ENCODE measurements around the gene RGS16. TPM values are rescaled to one million over a fixed set of nuclear protein-coding genes. Genes with fewer than 3 reads are reported as not detected.

Gene RGS16
- total and polyA plus RNA-seq, 9 of the 15 experiments (the other 6 are each of a cell fraction or from before 2014, with no cell fraction given) = 0.07 to 0.55 (median 0.36) TPM

DNA sequence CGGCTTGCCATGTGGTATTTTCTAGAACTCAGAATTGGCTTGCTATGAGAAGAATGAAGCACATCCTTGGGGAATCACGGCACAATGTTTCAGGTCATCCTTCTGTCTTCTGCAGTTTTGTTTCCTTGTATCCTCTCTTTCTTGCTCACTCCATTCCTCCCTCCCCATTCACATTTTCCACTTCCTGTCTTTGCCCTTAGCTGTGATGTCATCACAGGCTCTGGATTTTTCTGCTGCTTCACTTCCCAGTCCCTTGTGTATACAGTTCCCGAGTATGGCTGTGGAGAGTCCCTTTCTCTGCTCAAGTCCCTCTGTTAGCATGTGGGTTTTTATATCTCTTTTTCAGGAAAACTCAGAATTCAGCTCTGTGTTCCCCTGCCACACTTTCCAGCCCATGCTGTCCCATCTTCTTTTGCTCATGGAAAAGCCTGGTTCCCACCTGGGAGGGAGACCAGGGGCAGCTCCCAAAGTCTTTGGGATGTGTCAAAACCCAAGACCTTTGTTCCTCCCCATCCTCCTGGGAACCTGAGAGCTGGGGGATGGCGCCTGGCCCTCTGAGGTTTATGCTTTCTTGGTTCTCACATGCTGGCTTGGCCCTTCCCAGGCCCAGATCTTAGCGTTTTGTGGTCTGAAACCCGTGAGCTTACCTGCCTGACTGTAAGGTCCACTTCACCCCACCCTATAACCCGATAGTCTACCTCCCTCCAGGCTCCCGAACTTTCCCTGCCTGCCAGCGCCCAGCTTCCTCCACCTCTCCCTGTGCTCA is 4.8 kb upstream of the RGS16 start (continued):
- TF ChIP-seq, protein P1, sequence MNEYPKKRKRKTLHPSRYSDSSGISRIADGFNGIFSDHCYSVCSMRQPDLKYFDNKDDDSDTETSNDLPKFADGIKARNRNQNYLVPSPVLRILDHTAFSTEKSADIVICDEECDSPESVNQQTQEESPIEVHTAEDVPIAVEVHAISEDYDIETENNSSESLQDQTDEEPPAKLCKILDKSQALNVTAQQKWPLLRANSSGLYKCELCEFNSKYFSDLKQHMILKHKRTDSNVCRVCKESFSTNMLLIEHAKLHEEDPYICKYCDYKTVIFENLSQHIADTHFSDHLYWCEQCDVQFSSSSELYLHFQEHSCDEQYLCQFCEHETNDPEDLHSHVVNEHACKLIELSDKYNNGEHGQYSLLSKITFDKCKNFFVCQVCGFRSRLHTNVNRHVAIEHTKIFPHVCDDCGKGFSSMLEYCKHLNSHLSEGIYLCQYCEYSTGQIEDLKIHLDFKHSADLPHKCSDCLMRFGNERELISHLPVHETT (CRISPR knock-in tag; conservative IDR thresholded peaks at IDR 0.05 in 1 of 2, IDR thresholded peaks at IDR 0.05 in 1 of 2) = 0 out of 4 replicates have a peak, but pooled peaks of 1 of the 2 experiments have one; percentile 50
- TF ChIP-seq ZNF41 (CRISPR knock-in tag; conservative IDR thresholded peaks at IDR 0.05) (no peak), E2F3 (CRISPR knock-in tag; IDR thresholded peaks at IDR 0.05) (no peak), ZNF778 (CRISPR knock-in tag; IDR thresholded peaks at IDR 0.05) (no peak), ZNF347 (CRISPR knock-in tag; IDR thresholded peaks at IDR 0.05; ENCODE audit: low read depth) (no peak), ZKSCAN8 (CRISPR knock-in tag; IDR thresholded peaks at IDR 0.05) (peak; percentile 81; the same call in 1 of the 2 replicates), BMI1 (IDR thresholded peaks at IDR 0.05; ENCODE audit: low read length) (no peak), KHSRP (IDR thresholded peaks at IDR 0.05) (no peak), ELF1 (tag; IDR thresholded peaks at IDR 0.05) (peak; percentile 56; the same call in 1 of the 2 replicates), HLTF (IDR thresholded peaks at IDR 0.05) (no peak)
- TF ChIP-seq, protein P2, sequence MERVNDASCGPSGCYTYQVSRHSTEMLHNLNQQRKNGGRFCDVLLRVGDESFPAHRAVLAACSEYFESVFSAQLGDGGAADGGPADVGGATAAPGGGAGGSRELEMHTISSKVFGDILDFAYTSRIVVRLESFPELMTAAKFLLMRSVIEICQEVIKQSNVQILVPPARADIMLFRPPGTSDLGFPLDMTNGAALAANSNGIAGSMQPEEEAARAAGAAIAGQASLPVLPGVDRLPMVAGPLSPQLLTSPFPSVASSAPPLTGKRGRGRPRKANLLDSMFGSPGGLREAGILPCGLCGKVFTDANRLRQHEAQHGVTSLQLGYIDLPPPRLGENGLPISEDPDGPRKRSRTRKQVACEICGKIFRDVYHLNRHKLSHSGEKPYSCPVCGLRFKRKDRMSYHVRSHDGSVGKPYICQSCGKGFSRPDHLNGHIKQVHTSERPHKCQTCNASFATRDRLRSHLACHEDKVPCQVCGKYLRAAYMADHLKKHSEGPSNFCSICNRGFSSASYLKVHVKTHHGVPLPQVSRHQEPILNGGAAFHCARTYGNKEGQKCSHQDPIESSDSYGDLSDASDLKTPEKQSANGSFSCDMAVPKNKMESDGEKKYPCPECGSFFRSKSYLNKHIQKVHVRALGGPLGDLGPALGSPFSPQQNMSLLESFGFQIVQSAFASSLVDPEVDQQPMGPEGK (CRISPR knock-in tag; IDR thresholded peaks at IDR 0.05; ENCODE audit: borderline replicate concordance) = no peak
- TF ChIP-seq, protein P3, sequence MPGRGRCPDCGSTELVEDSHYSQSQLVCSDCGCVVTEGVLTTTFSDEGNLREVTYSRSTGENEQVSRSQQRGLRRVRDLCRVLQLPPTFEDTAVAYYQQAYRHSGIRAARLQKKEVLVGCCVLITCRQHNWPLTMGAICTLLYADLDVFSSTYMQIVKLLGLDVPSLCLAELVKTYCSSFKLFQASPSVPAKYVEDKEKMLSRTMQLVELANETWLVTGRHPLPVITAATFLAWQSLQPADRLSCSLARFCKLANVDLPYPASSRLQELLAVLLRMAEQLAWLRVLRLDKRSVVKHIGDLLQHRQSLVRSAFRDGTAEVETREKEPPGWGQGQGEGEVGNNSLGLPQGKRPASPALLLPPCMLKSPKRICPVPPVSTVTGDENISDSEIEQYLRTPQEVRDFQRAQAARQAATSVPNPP (IDR thresholded peaks at IDR 0.05; ENCODE audit: borderline replicate concordance, insufficient read depth, insufficient read length) = no peak
- TF ChIP-seq, protein P4, sequence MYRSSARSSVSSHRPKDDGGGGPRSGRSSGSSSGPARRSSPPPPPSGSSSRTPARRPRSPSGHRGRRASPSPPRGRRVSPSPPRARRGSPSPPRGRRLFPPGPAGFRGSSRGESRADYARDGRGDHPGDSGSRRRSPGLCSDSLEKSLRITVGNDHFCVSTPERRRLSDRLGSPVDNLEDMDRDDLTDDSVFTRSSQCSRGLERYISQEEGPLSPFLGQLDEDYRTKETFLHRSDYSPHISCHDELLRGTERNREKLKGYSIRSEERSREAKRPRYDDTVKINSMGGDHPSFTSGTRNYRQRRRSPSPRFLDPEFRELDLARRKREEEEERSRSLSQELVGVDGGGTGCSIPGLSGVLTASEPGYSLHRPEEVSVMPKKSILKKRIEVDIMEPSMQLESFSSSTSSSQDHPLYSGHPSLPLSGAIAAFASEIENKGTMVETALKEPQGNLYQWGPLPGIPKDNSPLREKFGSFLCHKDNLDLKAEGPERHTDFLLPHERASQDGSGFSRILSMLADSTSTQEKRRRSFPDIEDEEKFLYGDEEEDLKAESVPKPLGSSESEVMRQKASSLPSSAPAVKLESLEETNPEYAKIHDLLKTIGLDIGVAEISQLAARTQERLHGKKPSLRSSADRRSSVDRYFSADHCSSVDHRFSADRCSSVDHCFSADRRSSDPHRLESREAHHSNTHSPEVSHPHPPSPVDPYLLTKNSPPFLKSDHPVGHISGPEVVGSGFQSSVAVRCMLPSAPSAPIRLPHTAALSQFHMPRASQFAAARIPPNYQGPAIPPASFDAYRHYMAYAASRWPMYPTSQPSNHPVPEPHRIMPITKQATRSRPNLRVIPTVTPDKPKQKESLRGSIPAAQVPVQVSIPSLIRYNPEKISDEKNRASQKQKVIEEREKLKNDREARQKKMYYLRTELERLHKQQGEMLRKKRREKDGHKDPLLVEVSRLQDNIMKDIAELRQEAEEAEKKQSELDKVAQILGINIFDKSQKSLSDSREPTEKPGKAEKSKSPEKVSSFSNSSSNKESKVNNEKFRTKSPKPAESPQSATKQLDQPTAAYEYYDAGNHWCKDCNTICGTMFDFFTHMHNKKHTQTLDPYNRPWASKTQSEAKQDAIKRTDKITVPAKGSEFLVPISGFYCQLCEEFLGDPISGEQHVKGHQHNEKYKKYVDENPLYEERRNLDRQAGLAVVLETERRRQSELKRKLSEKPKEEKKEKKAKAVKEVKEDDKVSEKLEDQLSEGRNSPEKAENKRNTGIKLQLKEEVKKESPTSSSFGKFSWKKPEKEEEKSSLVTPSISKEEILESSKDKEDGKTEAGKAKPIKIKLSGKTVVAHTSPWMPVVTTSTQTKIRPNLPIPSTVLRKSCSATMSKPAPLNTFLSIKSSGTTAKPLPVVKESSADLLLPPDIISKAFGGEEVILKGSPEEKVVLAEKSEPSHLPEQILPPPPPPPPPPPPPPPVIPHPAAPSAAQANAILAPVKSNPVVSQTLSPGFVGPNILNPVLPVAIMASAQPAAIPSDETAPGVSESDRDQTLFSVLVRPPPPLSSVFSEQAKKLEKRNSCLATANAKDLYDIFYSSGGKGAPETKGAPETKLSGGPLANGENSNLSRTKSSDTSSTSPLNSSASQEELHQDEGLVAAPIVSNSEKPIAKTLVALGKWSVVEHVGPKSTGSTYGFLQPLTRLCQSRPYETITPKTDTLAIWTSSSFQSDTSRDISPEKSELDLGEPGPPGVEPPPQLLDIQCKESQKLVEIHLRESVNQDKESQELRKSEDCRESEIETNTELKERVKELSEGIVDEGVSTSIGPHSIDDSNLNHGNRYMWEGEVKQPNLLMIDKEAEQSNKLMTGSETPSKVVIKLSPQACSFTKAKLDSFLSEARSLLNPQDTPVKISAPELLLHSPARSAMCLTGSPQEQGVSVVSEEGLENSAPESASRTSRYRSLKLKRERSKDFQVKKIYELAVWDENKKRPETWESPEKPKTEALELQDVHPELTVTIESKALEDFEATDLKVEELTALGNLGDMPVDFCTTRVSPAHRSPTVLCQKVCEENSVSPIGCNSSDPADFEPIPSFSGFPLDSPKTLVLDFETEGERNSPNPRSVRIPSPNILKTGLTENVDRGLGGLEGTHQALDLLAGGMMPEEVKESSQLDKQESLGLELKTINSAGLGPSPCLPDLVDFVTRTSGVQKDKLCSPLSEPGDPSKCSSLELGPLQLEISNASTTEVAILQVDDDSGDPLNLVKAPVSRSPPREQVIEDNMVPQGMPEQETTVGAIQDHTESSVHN (IDR thresholded peaks at IDR 0.05; ENCODE audit: borderline replicate concordance in 1 of 2, low read depth in 1 of 2) = no peak

Measured in K562 (cell line).